BLaER1 treated with 17β-estradiol and CSF1 and Interleukin-3, amounts not matched to agents 10 nM and 100 nM (cell line): ENCODE results near the gene PITPNM2.

Source experiments
- H3K27ac ChIP-seq, 11 experiments: shearing (Covaris generic); formaldehyde crosslinking; 2 replicates each; pipeline ENCODE4 v1.8.1; 2022
- H3K27me3 ChIP-seq, 11 experiments: shearing (Covaris generic); formaldehyde crosslinking; 2 replicates each; pipeline ENCODE4 v1.8.1; 2022
- H3K36me3 ChIP-seq, 11 experiments: shearing (Covaris generic); formaldehyde crosslinking; 2 replicates each; pipeline ENCODE4 v1.8.1; 2022
- H3K4me1 ChIP-seq, 10 experiments: shearing (Covaris generic); formaldehyde crosslinking; 2 replicates each; pipeline ENCODE4 v1.8.1; 2022
- H3K4me2 ChIP-seq, 11 experiments: shearing (Covaris generic); formaldehyde crosslinking; 2 replicates each; pipeline ENCODE4 v1.8.1; 2022
- H3K4me3 ChIP-seq, 10 experiments: shearing (Covaris generic); formaldehyde crosslinking; 2 replicates each; pipeline ENCODE4 v1.8.1; 2022
- H3K9ac ChIP-seq, 11 experiments: shearing (Covaris generic); formaldehyde crosslinking; 2 replicates each; pipeline ENCODE4 v1.8.1; 2022
- H3K9me3 ChIP-seq, 11 experiments: shearing (Covaris generic); formaldehyde crosslinking; replicated peaks in 1 of 11; 2 replicates each; pipeline ENCODE4 v1.8.1; 2022
- H4K20me1 ChIP-seq, 11 experiments: shearing (Covaris generic); formaldehyde crosslinking; 2 replicates each; pipeline ENCODE4 v1.8.1; 2022
- Cebpa-rat ChIP-seq, 11 experiments: shearing (Covaris generic); IDR thresholded peaks; 2 replicates each; pipeline ENCODE4 v1.8.1; 2022

Gene PITPNM2

GRCh38 chr12:123150744-123151456, at the start of gene PITPNM2:
TSS of gene PITPNM2 (minus strand) at chr12:123151090. CDS start at chr12:123034590, 116,500 bp downstream.
- Histone ChIP-seq H3K4me3 (peak within 1 kb of the TSS; percentile 66 to 82 (median 77)), H3K9me3 (no peaks in the 10 kb centered on the region), H3K27me3 (peaks cover 32 to 49% (median 44%) of the 10 kb centered on the region in 11 experiments), H3K4me1 (peaks cover 30 to 55% (median 42%) of the 10 kb centered on the region in 10 experiments), H3K36me3 (peaks cover 8 to 27% (median 17%) of the 10 kb centered on the region in 11 experiments; a peak in 21 of 22 replicates), H3K4me2 (peak within 1 kb of the TSS; percentile 83 to 100 (median 99)), H3K27ac (peak within 1 kb of the TSS; percentile 27 to 75 (median 69); a peak in 20 of 22 replicates), H3K9ac (peak within 1 kb of the TSS; percentile 70 to 88 (median 81)), H4K20me1 (peaks cover 0 to 23% (median 0%) of the 10 kb centered on the region in 11 experiments; a peak in 6 of 22 replicates)
- no peak for TF ChIP-seq Cebpa-rat (IDR thresholded peaks at IDR 0.05)

DNA sequence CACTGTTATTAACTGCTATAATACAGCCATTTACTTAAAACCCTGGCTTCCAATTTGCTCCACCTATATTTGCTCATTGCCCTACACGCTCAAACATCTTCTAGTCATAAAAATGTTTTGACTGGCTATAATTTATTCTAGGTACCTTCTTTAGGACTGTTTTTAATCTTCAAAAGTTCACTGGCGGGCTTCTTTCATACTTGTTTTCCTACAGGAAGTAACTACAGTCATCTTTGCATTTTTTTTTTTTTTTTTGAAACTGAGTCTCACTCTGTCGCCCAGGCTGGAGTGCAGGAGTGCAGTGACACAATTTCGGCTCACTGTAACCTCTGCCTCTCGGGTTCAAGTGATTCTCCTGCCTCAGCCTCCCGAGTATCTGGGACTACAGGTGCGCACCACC, 49.5 kb upstream of the PITPNM2 start:
- H3K27me3 ChIP-seq = no peaks in the 10 kb centered on the region
- H3K4me2 ChIP-seq = no peak overlapping the region
- H3K36me3 ChIP-seq = peaks cover 56 to 100% (median 94%) of the 10 kb centered on the region in 11 experiments
- H3K4me3 ChIP-seq = no peak overlapping the region
- no peak for TF ChIP-seq Cebpa-rat (IDR thresholded peaks at IDR 0.05)
- H4K20me1 ChIP-seq = no peaks in the 10 kb centered on the region
- no peaks in the 10 kb centered on the region for H3K9me3 ChIP-seq
- no peak overlapping the region for H3K27ac ChIP-seq
- no peaks in the 10 kb centered on the region for H3K4me1 ChIP-seq
- no peak overlapping the region for H3K9ac ChIP-seq

DNA sequence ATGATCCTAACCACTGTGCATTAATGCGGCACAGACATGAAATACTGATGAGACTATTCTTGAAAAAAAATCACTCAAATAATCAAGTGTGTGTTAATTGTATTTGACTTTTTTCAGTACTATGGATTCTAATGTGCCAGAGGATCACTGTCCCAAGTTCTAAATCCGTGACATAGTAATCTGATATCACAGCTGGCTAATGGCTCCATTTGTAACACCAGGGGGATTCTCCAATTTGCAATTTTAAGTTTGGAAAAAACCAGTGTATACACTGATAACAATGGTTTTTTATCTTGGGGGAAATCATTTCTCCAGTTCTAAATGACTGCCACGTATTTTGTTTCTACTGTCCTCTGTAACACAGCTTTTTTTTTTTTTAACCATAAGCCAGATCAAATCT, 49.0 kb upstream of the PITPNM2 start:
- Histone ChIP-seq H3K27me3 (no peaks in the 10 kb centered on the region), H3K9me3 (no peaks in the 10 kb centered on the region), H3K4me1 (no peaks in the 10 kb centered on the region), H3K4me3 (no peak overlapping the region), H4K20me1 (no peaks in the 10 kb centered on the region), H3K9ac (no peak overlapping the region), H3K27ac (no peak overlapping the region), H3K4me2 (no peak overlapping the region), H3K36me3 (peaks cover 51 to 100% (median 94%) of the 10 kb centered on the region in 11 experiments)
- TF ChIP-seq Cebpa-rat (IDR thresholded peaks at IDR 0.05) = no peak

- Histone ChIP-seq H3K4me2 (no peak overlapping the region), H3K4me3 (no peak overlapping the region), H3K9ac (no peak overlapping the region), H4K20me1 (0 out of 22 replicates have a peak, but pooled peaks cover 0 to 6% (median 0%) of the 10 kb centered on the region in 11 experiments), H3K9me3 (no peaks in the 10 kb centered on the region), H3K27me3 (no peaks in the 10 kb centered on the region), H3K27ac (no peak overlapping the region), H3K36me3 (peaks cover 75 to 100% (median 98%) of the 10 kb centered on the region in 11 experiments), H3K4me1 (no peaks in the 10 kb centered on the region)
- 0 out of 22 replicates have a peak, but pooled peaks of 2 of the 11 experiments have one; percentile 6 to 11 for TF ChIP-seq Cebpa-rat (IDR thresholded peaks at IDR 0.05)
These were observed 36.7 kb upstream of the PITPNM2 start for GRCh38 chr12:123187637-123188036.

DNA sequence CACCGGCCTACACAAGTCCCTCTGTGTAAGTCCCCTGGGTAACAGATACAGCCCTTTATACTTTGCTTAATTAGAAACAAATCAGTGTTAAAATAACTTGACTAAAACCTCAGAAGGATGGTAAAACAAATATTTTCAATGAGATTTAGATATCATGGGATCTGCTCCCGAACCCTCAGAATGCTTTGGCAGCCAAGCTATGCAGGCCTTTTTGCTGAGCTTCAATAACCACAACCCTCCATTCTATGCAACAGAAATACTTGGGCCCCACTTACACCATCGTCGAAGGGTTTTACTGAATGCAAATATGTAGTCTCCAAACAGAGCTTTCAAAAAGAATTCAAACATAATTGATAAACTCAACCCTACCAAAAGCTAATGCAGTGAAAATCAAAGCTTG, 29.3 kb upstream of the PITPNM2 start:
- Histone ChIP-seq H3K4me1 (no peaks in the 10 kb centered on the region), H3K36me3 (peaks cover 67 to 99% (median 94%) of the 10 kb centered on the region in 11 experiments), H3K9me3 (no peaks in the 10 kb centered on the region), H3K27ac (no peak overlapping the region), H3K9ac (no peak overlapping the region), H3K4me2 (no peak overlapping the region), H4K20me1 (no peaks in the 10 kb centered on the region), H3K27me3 (no peaks in the 10 kb centered on the region), H3K4me3 (no peak overlapping the region)
- TF ChIP-seq Cebpa-rat (IDR thresholded peaks at IDR 0.05) = no peak

DNA sequence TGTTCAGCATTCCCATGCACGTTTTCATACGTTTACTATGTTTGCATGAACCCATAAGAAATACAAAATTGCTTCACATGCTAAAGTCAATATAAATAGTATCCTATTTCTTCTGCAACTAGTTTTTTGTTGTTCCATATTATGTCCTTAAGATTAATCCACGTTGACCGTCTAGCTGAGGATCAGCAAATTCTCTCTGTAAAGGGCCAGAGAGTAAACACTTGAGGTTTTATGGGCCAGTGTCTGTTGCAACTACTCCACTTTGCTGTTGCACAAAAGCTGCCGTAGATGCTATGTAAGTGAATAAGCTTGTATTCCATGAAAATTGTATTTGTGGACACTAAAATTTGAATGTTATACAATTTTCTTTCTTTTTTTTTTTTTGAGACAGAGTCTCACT, 21.1 kb upstream of the PITPNM2 start:
- Histone ChIP-seq H4K20me1 (peaks cover 0 to 4% (median 0%) of the 10 kb centered on the region in 11 experiments; a peak in 3 of 22 replicates), H3K9me3 (no peaks in the 10 kb centered on the region), H3K27me3 (no peaks in the 10 kb centered on the region), H3K36me3 (peaks cover 43 to 89% (median 79%) of the 10 kb centered on the region in 11 experiments), H3K4me3 (no peak overlapping the region), H3K4me1 (no peaks in the 10 kb centered on the region), H3K9ac (no peak overlapping the region), H3K27ac (no peak overlapping the region), H3K4me2 (no peak overlapping the region)
- no peak for TF ChIP-seq Cebpa-rat (IDR thresholded peaks at IDR 0.05)

DNA sequence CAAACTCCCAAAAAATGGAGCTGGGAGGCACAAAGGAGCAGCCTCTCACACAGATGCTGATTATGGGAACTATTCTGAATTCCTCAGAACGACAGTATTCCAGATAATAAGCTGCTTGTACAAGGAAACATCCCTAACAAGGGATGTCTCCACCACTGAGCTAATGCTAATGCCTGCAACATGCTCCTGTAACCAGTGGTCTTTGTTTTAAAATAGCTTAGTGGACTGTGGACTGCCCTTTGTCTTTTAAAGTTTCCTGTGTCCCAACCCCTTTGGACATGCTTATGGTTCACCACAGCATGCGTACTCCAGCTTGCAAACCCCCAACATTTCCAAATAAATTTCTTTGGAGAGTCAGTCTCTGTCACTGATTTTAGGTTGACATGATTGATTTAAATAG, 16.4 kb upstream of the PITPNM2 start:
- peaks cover 57 to 90% (median 85%) of the 10 kb centered on the region in 11 experiments for H3K36me3 ChIP-seq
- no peaks in the 10 kb centered on the region for H3K9me3 ChIP-seq
- H3K4me2 ChIP-seq = no peak overlapping the region
- H3K27ac ChIP-seq = no peak overlapping the region
- H3K9ac ChIP-seq = no peak overlapping the region
- H3K4me1 ChIP-seq = no peaks in the 10 kb centered on the region
- no peaks in the 10 kb centered on the region for H3K27me3 ChIP-seq
- no peak overlapping the region for H3K4me3 ChIP-seq
- peaks cover 0 to 6% (median 0%) of the 10 kb centered on the region in 11 experiments; a peak in 2 of 22 replicates for H4K20me1 ChIP-seq
- TF ChIP-seq Cebpa-rat (IDR thresholded peaks at IDR 0.05) = no peak

GRCh38 chr12:123165537-123165936, 14.6 kb upstream of the PITPNM2 start:
- no peak overlapping the region for H3K9ac ChIP-seq
- H3K36me3 ChIP-seq = peaks cover 54 to 91% (median 85%) of the 10 kb centered on the region in 11 experiments
- H3K9me3 ChIP-seq = no peaks in the 10 kb centered on the region
- no peaks in the 10 kb centered on the region for H3K4me1 ChIP-seq
- no peak overlapping the region for H3K27ac ChIP-seq
- H3K4me2 ChIP-seq = no peak overlapping the region
- peaks cover 0 to 6% (median 0%) of the 10 kb centered on the region in 11 experiments; a peak in 2 of 22 replicates for H4K20me1 ChIP-seq
- no peaks in the 10 kb centered on the region for H3K27me3 ChIP-seq
- no peak for TF ChIP-seq Cebpa-rat (IDR thresholded peaks at IDR 0.05)
- H3K4me3 ChIP-seq = no peak overlapping the region

DNA sequence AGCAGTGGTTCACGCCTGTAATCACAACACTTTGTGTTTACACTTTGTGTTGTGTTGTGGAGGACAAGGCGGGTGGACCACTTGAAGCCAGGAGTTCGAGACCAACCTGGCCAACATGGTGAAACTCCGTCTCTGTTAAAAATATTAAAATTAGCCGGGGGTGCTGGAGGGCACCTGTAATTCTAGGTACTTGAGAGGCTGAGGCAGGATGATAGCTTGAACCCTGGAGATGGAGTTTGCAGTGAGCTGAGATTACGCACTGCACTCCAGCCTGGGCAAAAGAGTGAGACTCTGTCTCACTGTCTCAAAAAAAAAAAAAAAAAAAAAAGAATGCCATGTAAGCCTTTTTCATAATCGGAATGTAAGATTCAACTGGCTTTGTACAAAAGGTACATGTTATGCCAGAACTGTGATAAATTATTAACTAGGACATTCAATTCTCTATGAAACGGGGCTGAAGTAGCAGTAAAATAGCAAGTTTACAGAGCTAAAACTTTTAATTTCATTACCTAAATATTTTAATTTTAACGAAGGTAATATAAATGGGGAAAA, 13.9 kb upstream of the PITPNM2 start:
- peaks cover 0 to 6% (median 0%) of the 10 kb centered on the region in 11 experiments; a peak in 2 of 22 replicates for H4K20me1 ChIP-seq
- no peak for TF ChIP-seq Cebpa-rat (IDR thresholded peaks at IDR 0.05)
- no peak overlapping the region for H3K9ac ChIP-seq
- no peaks in the 10 kb centered on the region for H3K9me3 ChIP-seq
- no peak overlapping the region for H3K4me2 ChIP-seq
- no peak overlapping the region for H3K4me3 ChIP-seq
- no peaks in the 10 kb centered on the region for H3K27me3 ChIP-seq
- H3K36me3 ChIP-seq = peaks cover 58 to 91% (median 86%) of the 10 kb centered on the region in 11 experiments
- no peak overlapping the region for H3K27ac ChIP-seq
- no peaks in the 10 kb centered on the region for H3K4me1 ChIP-seq
